A549 (cell line): Measurements from ENCODE around the gene AKAP8L. TPM values are rescaled to one million over a fixed set of nuclear protein-coding genes. Genes with fewer than 3 reads are reported as not detected.

Experiments used
- ATAC-seq, 2 experiments: fragments of 200-7000 bp in 1 of 2; fragments of >200 bp in 1 of 2; cut with Nextera tagmentation in 1 of 2; cut with Tn5 transposase in 1 of 2; 3 replicates each; pipeline versions ENCODE4 v1.8.0 to v1.9.1; 2018 to 2020; ENCODE audit warnings: mild to moderate bottlenecking in 1 of 2, moderate library complexity in 1 of 2
- CTCF ChIA-PET: fragments of 300-600 bp; sonication (Branson Sonifier 250); formaldehyde crosslinking; extraction: SDS; loops from one replicate; lab custom pipeline; 2021; ENCODE audit warnings: antibody characterized with exemption, inconsistent platforms; lab: Yijun Ruan, JAX
- POLR2A ChIA-PET: fragments of 350-600 bp; formaldehyde crosslinking; extraction: SDS; loops from one replicate; lab custom pipeline; 2021; ENCODE audit warnings: antibody characterized with exemption, inconsistent platforms; lab: Yijun Ruan, JAX
- DNase-seq, 2 experiments: peaks; one replicate each; pipeline versions ENCODE4 v3.0.0 to v3.0.0-alpha.2; 2011 to 2016; ENCODE audit warnings: low read depth in 1 of 2, low spot score in 1 of 2
- FAIRE-seq: peaks from 2 replicates; lab custom pipeline; 2011; peaks lifted over from hg19 to GRCh38; lab: Jason Lieb, UNC
- H3K27ac ChIP-seq, 2 experiments: fragments of >200 bp; sonication (Bioruptor Twin); formaldehyde crosslinking; 3 replicates each; pipeline ENCODE4 v1.5.1; 2016 to 2017
- H3K4me1 ChIP-seq: fragments of >200 bp; sonication (Bioruptor Twin); formaldehyde crosslinking; 3 replicates; pipeline ENCODE4 v1.6.1; 2016
- H3K4me2 ChIP-seq: fragments of >200 bp; sonication (Bioruptor Twin); formaldehyde crosslinking; 3 replicates; pipeline ENCODE4 v1.6.1; 2016
- H3K4me3 ChIP-seq: fragments of >200 bp; sonication (Bioruptor Twin); formaldehyde crosslinking; 3 replicates; pipeline ENCODE4 v1.5.1; 2016
- H3K9me3 ChIP-seq: fragments of >200 bp; sonication (Bioruptor Twin); formaldehyde crosslinking; 3 replicates; pipeline ENCODE4 v1.6.1; 2016
- BCL3 ChIP-seq: fragments of >200 bp; sonication (Bioruptor Twin); formaldehyde crosslinking; IDR thresholded peaks from 3 replicates; pipeline ENCODE4 v1.6.1; 2016
- BHLHE40 ChIP-seq: IDR thresholded peaks from 2 replicates; pipeline ENCODE4 v1.6.1; 2012; ENCODE audit warnings: low read depth, low read length, inconsistent platforms
- CBX2 ChIP-seq: fragments of 200-600 bp; sonication (generic); IDR thresholded peaks from 2 replicates; pipeline ENCODE4 v1.6.1; 2016; ENCODE audit warnings: low read depth, mild to moderate bottlenecking, borderline replicate concordance
- CEBPB ChIP-seq, 2 experiments: fragments of >200 bp in 1 of 2; sonication (Bioruptor Twin) in 1 of 2; formaldehyde crosslinking in 1 of 2; IDR thresholded peaks; 2 replicates each; pipeline ENCODE4 v1.6.1; 2012 to 2016
- CTCF ChIP-seq: fragments of >200 bp; sonication (Bioruptor Twin); formaldehyde crosslinking; IDR thresholded peaks from 3 replicates; pipeline ENCODE4 v1.5.1; 2016
- E2F6 ChIP-seq: IDR thresholded peaks from 2 replicates; pipeline ENCODE4 v1.6.1; 2012; ENCODE audit warnings: low read depth, borderline replicate concordance
- EHF ChIP-seq: fragments of 250-450 bp; sonication (Bioruptor Pico); IDR thresholded peaks from 2 replicates; pipeline ENCODE4 v1.5.0; 2020; ENCODE audit warnings: mild to moderate bottlenecking
- ELK1 ChIP-seq: fragments of 150-350 bp; IDR thresholded peaks from 2 replicates; pipeline ENCODE4 v1.6.1; 2014; ENCODE audit warnings: low read depth, mild to moderate bottlenecking, low read length
- EP300 ChIP-seq, 2 experiments: fragments of >200 bp; sonication (Bioruptor Twin); formaldehyde crosslinking; IDR thresholded peaks; 2 replicates in 1 of 2; 3 replicates in 1 of 2; pipeline ENCODE4 v1.6.1; 2016 to 2017
- HES2 ChIP-seq: fragments of >200 bp; sonication (Bioruptor Twin); formaldehyde crosslinking; IDR thresholded peaks from 2 replicates; pipeline ENCODE4 v1.6.1; 2016
- HEYL ChIP-seq: fragments of 250-450 bp; sonication (Bioruptor Pico); IDR thresholded peaks from 2 replicates; pipeline ENCODE4 v1.8.0; 2021; ENCODE audit warnings: mild to moderate bottlenecking, moderate library complexity
- HOXB13 ChIP-seq: fragments of 250-450 bp; sonication (Bioruptor Pico); IDR thresholded peaks from 2 replicates; pipeline ENCODE4 v1.5.0; 2020; ENCODE audit warnings: low read depth, mild to moderate bottlenecking, moderate library complexity
- HOXB5 ChIP-seq: fragments of 250-450 bp; sonication (Bioruptor Pico); IDR thresholded peaks from 2 replicates; pipeline ENCODE4 v1.5.0; 2020; ENCODE audit warnings: mild to moderate bottlenecking, moderate library complexity
- JUNB ChIP-seq: fragments of >200 bp; sonication (Bioruptor Twin); formaldehyde crosslinking; IDR thresholded peaks from 2 replicates; pipeline ENCODE4 v1.6.1; 2016
- MAZ ChIP-seq: fragments of 150-350 bp; IDR thresholded peaks from 2 replicates; pipeline ENCODE4 v1.6.1; 2014; ENCODE audit warnings: antibody characterized with exemption, low read depth, low read length, borderline replicate concordance
- MYC ChIP-seq: IDR thresholded peaks from 2 replicates; pipeline ENCODE4 v1.6.1; 2012; ENCODE audit warnings: mild to moderate bottlenecking, inconsistent platforms, low read length, improper control_type of control experiment, borderline replicate concordance
- NFE2L2 ChIP-seq: fragments of 150-350 bp; conservative IDR thresholded peaks from 2 replicates; pipeline ENCODE4 v1.6.1; 2014; ENCODE audit warnings: low read length
- NR3C1 ChIP-seq: fragments of >200 bp; sonication (Bioruptor Twin); formaldehyde crosslinking; IDR thresholded peaks from 3 replicates; pipeline ENCODE4 v1.6.1; 2017
- RAD21 ChIP-seq, 2 experiments: fragments of >200 bp in 1 of 2; sonication (Bioruptor Twin) in 1 of 2; formaldehyde crosslinking in 1 of 2; IDR thresholded peaks in 1 of 2; conservative IDR thresholded peaks in 1 of 2; 2 replicates in 1 of 2; 3 replicates in 1 of 2; pipeline ENCODE4 v1.6.1; 2012 to 2018; ENCODE audit warnings: inconsistent platforms in 1 of 2
- RFX5 ChIP-seq: fragments of 450-650 bp; IDR thresholded peaks from 2 replicates; pipeline ENCODE4 v1.7.1; 2014; ENCODE audit warnings: antibody characterized with exemption, mild to moderate bottlenecking, moderate library complexity
- TFCP2L1 ChIP-seq: fragments of 250-450 bp; sonication (Bioruptor Pico); IDR thresholded peaks from 2 replicates; pipeline ENCODE4 v1.5.0; 2021; ENCODE audit warnings: mild to moderate bottlenecking
- WGBS: methylation state at CpG from one replicate; pipeline ENCODE4 v1.1.6; 2017; ENCODE audit errors: missing lambda C conversion rate; 5-methylcytosine and 5-hydroxymethylcytosine counted together
- polyA plus RNA-seq, 4 experiments: library from polyadenylated mRNA; depleted of rRNA in 3 of 4; stranded (reverse); fragments of >200 nt; fragmentation: RNase III in 1 of 4; extraction: RNeasy Plus Mini Kit Qiagen cat#74134 plus additional on column Dnase treatment in 1 of 4; gene quantifications; 2 replicates in 3 of 4; 3 replicates in 1 of 4; pipeline ENCODE4 v1.2.3, GENCODE V29; 2011 to 2017

The AKAP8L gene
- polyA plus RNA-seq, 2 of the 4 experiments (the other 2 are of a cell fraction): 28.4 to 42.9 TPM

- Histone ChIP-seq H3K4me1 (0 out of 3 replicates have a peak, but pooled peaks cover 8% of the 10 kb centered on the region), H3K27ac (no peak overlapping the region), H3K4me3 (no peak overlapping the region), H3K4me2 (no peak overlapping the region), H3K9me3 (no peaks in the 10 kb centered on the region)
- WGBS: 60% methylated on average over 4 of the region's 4 CpGs
- no peak for FAIRE-seq
- no peak for DNase-seq
- ChIA-PET CTCF (no interaction called here), POLR2A (no interaction called here)
- no peak for ATAC-seq
- no peak for TF ChIP-seq MYC
- TF ChIP-seq NFE2L2: no peak
- TF ChIP-seq HOXB5 (CRISPR knock-in tag): no peak
- TF ChIP-seq E2F6: no peak
These were observed 28.3 kb upstream of the AKAP8L start for GRCh38 chr19:15447057-15447456.

GRCh38 chr19:15445807-15446376, 27.1 kb upstream of the AKAP8L start:
- FAIRE-seq (no peak), DNase-seq (no peak), ATAC-seq (no peak)
- POLR2A ChIA-PET: no interaction called here
- Histone ChIP-seq H3K4me3 (no peak overlapping the region), H3K4me1 (0 out of 3 replicates have a peak, but pooled peaks cover 8% of the 10 kb centered on the region), H3K4me2 (no peak overlapping the region), H3K27ac (no peak overlapping the region)
- WGBS: 73% methylated on average over 7 of the region's 7 CpGs
- TF ChIP-seq MAZ (no peak), BCL3 (no peak), ELK1 (no peak), EHF (CRISPR knock-in tag) (no peak), RAD21 (conservative IDR thresholded peaks at IDR 0.05 in 1 of 2, IDR thresholded peaks at IDR 0.05 in 1 of 2) (no peak), MYC (no peak), JUNB (no peak), EP300 (IDR thresholded peaks at IDR 0.05) (no peak), BHLHE40 (no peak), HEYL (CRISPR knock-in tag) (no peak)
- TF ChIP-seq, all 56 proteins: peak for 0
- H3K9me3 ChIP-seq: no peaks in the 10 kb centered on the region
- CTCF ChIA-PET: no interaction called here

- ChIA-PET POLR2A (no interaction called here), CTCF (no interaction called here)
- Histone ChIP-seq H3K4me2 (no peak overlapping the region), H3K9me3 (no peaks in the 10 kb centered on the region), H3K4me1 (0 out of 3 replicates have a peak, but pooled peaks cover 8% of the 10 kb centered on the region)
- no peak for DNase-seq
- no peak for TF ChIP-seq CEBPB (IDR thresholded peaks at IDR 0.05)
- TF ChIP-seq, all 56 proteins: peak for 0
- FAIRE-seq: no peak
- 100% methylated on average over 2 of the region's 9 CpGs for WGBS
- ATAC-seq: no peak
- Histone ChIP-seq H3K4me3 (no peak overlapping the region), H3K27ac (no peak overlapping the region)
These were observed 26.4 kb upstream of the AKAP8L start for GRCh38 chr19:15445227-15445605.

- DNase-seq (no peak), FAIRE-seq (no peak), ATAC-seq (no peak)
- H3K27ac ChIP-seq: no peak overlapping the region
- H3K9me3 ChIP-seq: no peaks in the 10 kb centered on the region
- no peak overlapping the region for H3K4me3 ChIP-seq
- 0 out of 3 replicates have a peak, but pooled peaks cover 8% of the 10 kb centered on the region for H3K4me1 ChIP-seq
- no peak overlapping the region for H3K4me2 ChIP-seq
- POLR2A ChIA-PET: no interaction called here
- 74% methylated on average over 9 of the region's 15 CpGs for WGBS
- CTCF ChIA-PET: no interaction called here
- TF ChIP-seq RFX5: no peak
- no peak for TF ChIP-seq HES2
- TF ChIP-seq CTCF: no peak
- no peak for TF ChIP-seq TFCP2L1 (CRISPR knock-in tag)
- no peak for TF ChIP-seq EHF (CRISPR knock-in tag)
- TF ChIP-seq JUNB: no peak
- TF ChIP-seq NR3C1: no peak
- no peak for TF ChIP-seq MAZ
- TF ChIP-seq CBX2: no peak
- no peak for TF ChIP-seq HOXB13 (CRISPR knock-in tag)
- TF ChIP-seq HOXB5 (CRISPR knock-in tag): no peak
- no peak for TF ChIP-seq MYC
These were observed 25.9 kb upstream of the AKAP8L start for GRCh38 chr19:15444505-15445226.
